DND-41 (cell line): ENCODE data around the gene PCDHGB5.
"Not testable (repeated sequence)": the region's sequence is repeated elsewhere in the genome, so short reads cannot be mapped to it uniquely, and the experiment has no call there.

Experiments
- ATAC-seq: fragments of 200-7000 bp; cut with Tn5 transposase; 3 replicates; pipeline ENCODE4 v1.9.1; 2021; ENCODE audit warnings: low read depth; ENCODE audit not compliant: insufficient read depth
- DNase-seq: peaks from one replicate; pipeline ENCODE4 v3.0.0-alpha.2; 2020
- H2AFZ ChIP-seq: 2 replicates; pipeline ENCODE4 v1.6.0; 2012; ENCODE audit warnings: low read depth, low read length
- H3K27ac ChIP-seq: 2 replicates; pipeline ENCODE4 v1.5.1; 2012; ENCODE audit warnings: low read length, inconsistent platforms
- H3K27me3 ChIP-seq: fragments of 200-600 bp; sonication (generic); 2 replicates; pipeline ENCODE4 v1.6.0; 2012; ENCODE audit warnings: low read length, mild to moderate bottlenecking, inconsistent platforms; ENCODE audit not compliant: insufficient read depth, poor library complexity
- H3K36me3 ChIP-seq: 2 replicates; pipeline ENCODE4 v1.5.1; 2012; ENCODE audit warnings: low read length, inconsistent platforms; ENCODE audit not compliant: insufficient read depth
- H3K4me1 ChIP-seq: 2 replicates; pipeline ENCODE4 v1.5.1; 2012; ENCODE audit warnings: mild to moderate bottlenecking, low read length; ENCODE audit not compliant: insufficient read depth
- H3K4me2 ChIP-seq: 2 replicates; pipeline ENCODE4 v1.6.0; 2012; ENCODE audit warnings: mild to moderate bottlenecking, moderate library complexity, low read length, inconsistent platforms; ENCODE audit not compliant: insufficient read depth
- H3K4me3 ChIP-seq, 2 experiments: fragments of 200-600 bp in 1 of 2; shearing (Covaris generic) in 1 of 2; 2 replicates each; pipeline ENCODE4 v1.5.1; 2012 to 2016; ENCODE audit warnings: inconsistent platforms in 2 of 2, low read length in 2 of 2, mild to moderate bottlenecking in 2 of 2, low read depth in 1 of 2, moderate library complexity in 1 of 2
- H3K79me2 ChIP-seq: 2 replicates; pipeline ENCODE4 v1.6.0; 2012; ENCODE audit warnings: low read length, inconsistent platforms; ENCODE audit not compliant: insufficient read depth
- H3K9ac ChIP-seq: 2 replicates; pipeline ENCODE4 v1.6.0; 2012; ENCODE audit warnings: low read depth, mild to moderate bottlenecking, inconsistent platforms, low read length, moderate library complexity
- H3K9me3 ChIP-seq: 2 replicates; pipeline ENCODE4 v1.5.1; 2012; ENCODE audit warnings: low read length, moderate library complexity, mild to moderate bottlenecking, inconsistent platforms; ENCODE audit not compliant: insufficient read depth, severe bottlenecking
- H4K20me1 ChIP-seq: 2 replicates; pipeline ENCODE4 v1.6.0; 2012; ENCODE audit warnings: low read length; ENCODE audit not compliant: insufficient read depth
- CTCF ChIP-seq: IDR thresholded peaks from 2 replicates; pipeline ENCODE4 v1.5.1; 2012; ENCODE audit warnings: borderline replicate concordance, low read length, moderate library complexity, mild to moderate bottlenecking; ENCODE audit not compliant: poor library complexity, severe bottlenecking; ENCODE audit errors: extremely low read depth
- EZH2 ChIP-seq: IDR thresholded peaks from 3 replicates; pipeline ENCODE4 v1.6.1; 2012; ENCODE audit warnings: borderline replicate concordance, low read depth, mild to moderate bottlenecking, moderate library complexity, low read length, inconsistent platforms; ENCODE audit not compliant: severe bottlenecking

Gene PCDHGB5

GRCh38 chr5:141417494-141418172, 19.9 kb downstream of the PCDHGB5 start, which contains the start of gene PCDHGB7:
PCDHGB7 (plus strand) TSS chr5:141417677; CDS start chr5:141417860, 183 bp downstream.
- H3K9me3 ChIP-seq, H4K20me1 ChIP-seq, H3K4me1 ChIP-seq, H3K4me3 ChIP-seq, H3K79me2 ChIP-seq, H3K9ac ChIP-seq, H2AFZ ChIP-seq, H3K27me3 ChIP-seq, H3K27ac ChIP-seq, H3K4me2 ChIP-seq, H3K36me3 ChIP-seq: not testable (repeated sequence)
- TF ChIP-seq CTCF: peak; percentile 60
- DNase-seq: peak; percentile 43
- ATAC-seq: peak; percentile 78

GRCh38 chr5:141419074-141419880, 21.5 kb downstream of the PCDHGB5 start:
- Histone ChIP-seq H3K79me2 (no peaks in the 10 kb centered on the region), H3K27me3 (peaks cover 4% of the 10 kb centered on the region), H3K9me3 (no peaks in the 10 kb centered on the region), H3K4me3 (no peak overlapping the region), H3K9ac (no peak overlapping the region), H3K4me1 (no peaks in the 10 kb centered on the region), H3K4me2 (no peak overlapping the region), H4K20me1 (no peaks in the 10 kb centered on the region), H3K27ac (no peak overlapping the region), H3K36me3 (no peaks in the 10 kb centered on the region), H2AFZ (no peak overlapping the region)
- DNase-seq: no peak
- ATAC-seq: no peak
- TF ChIP-seq EZH2: no peak
- TF ChIP-seq CTCF: no peak

GRCh38 chr5:141420855-141421488, 23.2 kb downstream of the PCDHGB5 start, which contains the start of gene PCDHGA11:
PCDHGA11 (plus strand) TSS chr5:141421051; CDS start chr5:141421228, 177 bp downstream.
- Histone ChIP-seq H3K4me3 (no peak within 1 kb of the TSS), H3K9me3 (no peaks in the 10 kb centered on the region), H3K9ac (no peak within 1 kb of the TSS), H3K27me3 (peaks cover 10% of the 10 kb centered on the region), H3K27ac (no peak within 1 kb of the TSS), H3K4me2 (no peak within 1 kb of the TSS), H3K79me2 (no peaks in the 10 kb centered on the region), H3K4me1 (no peaks in the 10 kb centered on the region), H3K36me3 (no peaks in the 10 kb centered on the region), H4K20me1 (no peaks in the 10 kb centered on the region), H2AFZ (no peak within 1 kb of the TSS)
- TF ChIP-seq EZH2: no peak
- peak; percentile 67 for TF ChIP-seq CTCF
- ATAC-seq: no peak
- peak; percentile 28 for DNase-seq
